GM18498 (cell line): ENCODE measurements around the gene APOLD1.
"Not testable (repeated sequence)": the region's sequence is repeated elsewhere in the genome, so short reads cannot be mapped to it uniquely, and the experiment has no call there.

Experiments used
- ATAC-seq: cut with Tn5 transposase; IDR thresholded peaks from one replicate; pipeline ENCODE4 v1.9.1; 2021; ENCODE audit warnings: mild to moderate bottlenecking, moderate library complexity; ENCODE audit not compliant: unreplicated experiment

The APOLD1 gene

DNA sequence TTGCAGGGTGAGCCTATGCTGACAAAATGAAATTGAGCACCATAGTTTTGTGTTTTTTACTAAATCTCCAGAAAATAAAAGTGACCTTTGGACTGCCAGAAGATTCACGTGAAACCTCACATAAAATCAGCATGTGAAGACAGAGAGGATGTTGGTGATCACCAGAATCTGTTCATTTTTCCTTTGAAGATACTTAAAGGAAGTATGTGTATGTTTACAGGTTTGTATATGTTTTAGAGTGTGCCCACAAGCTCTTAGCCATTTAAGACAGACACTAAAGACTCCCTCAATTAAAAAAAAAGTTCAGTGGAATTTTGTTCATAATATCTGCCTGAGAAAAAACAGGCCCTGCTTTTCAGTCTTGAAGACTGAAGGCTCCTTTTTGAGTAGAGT lies 53.5 kb downstream of the APOLD1 start:
- ATAC-seq, result no peak

DNA sequence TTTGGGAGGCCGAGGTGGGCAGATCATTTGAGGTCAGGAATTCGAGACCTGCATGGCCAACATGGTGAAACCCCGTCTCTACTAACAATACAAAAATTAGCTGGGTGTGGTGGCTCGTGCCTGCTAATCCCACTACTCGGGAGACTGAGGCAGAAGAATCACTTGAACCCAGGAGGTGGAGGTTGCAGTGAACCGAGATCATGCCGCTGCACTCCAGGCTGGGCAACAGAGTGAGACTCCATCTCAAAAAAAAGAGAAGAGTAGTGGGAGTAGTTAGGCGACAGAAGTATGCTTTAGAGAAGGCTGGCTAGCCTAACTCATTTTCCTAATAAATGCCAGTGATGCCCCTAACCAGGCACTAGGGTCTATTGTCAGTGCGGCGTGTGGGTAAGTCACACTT lies 54.0 kb downstream of the APOLD1 start:
- ATAC-seq, result not testable (repeated sequence)

GRCh38 chr12:12839873-12840579 lies 54.6 kb downstream of the APOLD1 start:
- ATAC-seq, result no peak

GRCh38 chr12:12840580-12840899 lies 55.1 kb downstream of the APOLD1 start:
- ATAC-seq, result no peak
